ENCODE measurements around the gene ARHGAP31. TPM values are rescaled to one million over a fixed set of nuclear protein-coding genes. Genes with fewer than 3 reads are reported as not detected.

The ARHGAP31 gene
- total RNA-seq, 3 donors from 2014 or later (not counting 1 experiment from before 2014, with no cell fraction given): 4.1 to 8.4 (median 8.4) TPM

DNA sequence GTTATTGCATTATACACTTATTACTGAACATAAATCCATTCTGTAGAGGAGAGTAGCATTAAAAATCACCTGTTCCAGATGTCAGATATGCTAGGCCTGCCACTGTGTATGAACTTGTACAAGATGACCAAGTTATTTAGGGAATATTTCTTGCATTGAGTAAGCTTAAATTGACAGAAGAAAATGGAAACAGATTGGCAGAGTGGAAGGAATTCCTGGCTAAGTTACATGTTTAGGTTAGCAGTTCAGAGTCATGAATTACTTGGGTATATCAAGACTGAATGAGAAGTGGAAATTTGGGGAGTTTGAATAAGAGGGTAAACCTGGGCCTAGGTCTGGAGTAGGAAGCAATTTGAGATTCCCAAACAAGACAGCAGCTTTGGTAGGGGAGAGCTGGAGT lies 44.6 kb downstream of the ARHGAP31 start:
- Histone ChIP-seq H3K4me3 (ENCODE audit: low read length) (no peak overlapping the region), H3K9me3 (ENCODE audit: control insufficient read depth, insufficient read depth, low read length) (no peaks in the 10 kb centered on the region), H3K27me3 (ENCODE audit: control insufficient read depth, insufficient read depth, low read length) (no peaks in the 10 kb centered on the region), H3K4me1 (ENCODE audit: control insufficient read depth, insufficient read depth, low read length) (peaks cover 5% of the 10 kb centered on the region), H3K27ac (ENCODE audit: low read length) (no peak overlapping the region), H3K36me3 (ENCODE audit: control insufficient read depth, insufficient read depth, low read length) (no peaks in the 10 kb centered on the region)
- no peak for DNase-seq
- no peaks in the 10 kb centered on the region for H3K9me3 Mint-ChIP-seq
- ATAC-seq: no peak
- H3K27me3 Mint-ChIP-seq (ENCODE audit: low read depth in 2 of 2): peaks cover 0 to 2% of the 10 kb centered on the region in 2 donors
- H3K4me1 Mint-ChIP-seq: peaks cover 4 to 6% of the 10 kb centered on the region in 2 donors
- no peak overlapping the region for H3K4me3 Mint-ChIP-seq
- H3K27ac Mint-ChIP-seq: no peak overlapping the region
- TF ChIP-seq, protein P1, sequence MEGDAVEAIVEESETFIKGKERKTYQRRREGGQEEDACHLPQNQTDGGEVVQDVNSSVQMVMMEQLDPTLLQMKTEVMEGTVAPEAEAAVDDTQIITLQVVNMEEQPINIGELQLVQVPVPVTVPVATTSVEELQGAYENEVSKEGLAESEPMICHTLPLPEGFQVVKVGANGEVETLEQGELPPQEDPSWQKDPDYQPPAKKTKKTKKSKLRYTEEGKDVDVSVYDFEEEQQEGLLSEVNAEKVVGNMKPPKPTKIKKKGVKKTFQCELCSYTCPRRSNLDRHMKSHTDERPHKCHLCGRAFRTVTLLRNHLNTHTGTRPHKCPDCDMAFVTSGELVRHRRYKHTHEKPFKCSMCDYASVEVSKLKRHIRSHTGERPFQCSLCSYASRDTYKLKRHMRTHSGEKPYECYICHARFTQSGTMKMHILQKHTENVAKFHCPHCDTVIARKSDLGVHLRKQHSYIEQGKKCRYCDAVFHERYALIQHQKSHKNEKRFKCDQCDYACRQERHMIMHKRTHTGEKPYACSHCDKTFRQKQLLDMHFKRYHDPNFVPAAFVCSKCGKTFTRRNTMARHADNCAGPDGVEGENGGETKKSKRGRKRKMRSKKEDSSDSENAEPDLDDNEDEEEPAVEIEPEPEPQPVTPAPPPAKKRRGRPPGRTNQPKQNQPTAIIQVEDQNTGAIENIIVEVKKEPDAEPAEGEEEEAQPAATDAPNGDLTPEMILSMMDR (IDR thresholded peaks at IDR 0.05): no peak
- intact Hi-C loops (cut with micrococcal nuclease): no loop called here
- H3K36me3 Mint-ChIP-seq: no peaks in the 10 kb centered on the region

DNA sequence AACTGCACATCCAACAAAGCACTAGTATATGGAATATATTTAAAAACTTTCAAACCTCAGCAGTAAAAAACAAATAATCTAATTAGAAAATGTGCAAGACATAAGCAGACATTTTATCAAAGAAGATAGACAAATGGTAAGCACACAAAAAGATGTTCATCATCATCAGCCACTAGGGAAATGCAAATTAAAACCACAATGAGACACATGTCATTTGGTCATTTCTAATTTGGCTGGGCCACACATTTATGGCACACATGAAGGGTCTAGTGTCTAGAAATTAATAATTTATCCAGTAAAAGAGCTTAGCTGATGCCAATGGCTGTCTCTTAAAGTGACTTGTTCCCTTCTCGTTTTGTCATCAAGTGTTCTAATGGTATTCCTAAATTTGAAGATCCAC lies 45.8 kb downstream of the ARHGAP31 start:
- TF ChIP-seq, protein P1 (IDR thresholded peaks at IDR 0.05): no peak
- Mint-ChIP-seq H3K27ac (no peak overlapping the region), H3K36me3 (no peaks in the 10 kb centered on the region), H3K27me3 (ENCODE audit: low read depth in 2 of 2) (peaks cover 0 to 2% of the 10 kb centered on the region in 2 donors), H3K4me1 (peaks cover 4% of the 10 kb centered on the region in 2 donors), H3K9me3 (no peaks in the 10 kb centered on the region), H3K4me3 (no peak overlapping the region)
- peaks cover 6% of the 10 kb centered on the region for H3K4me1 ChIP-seq (ENCODE audit: control insufficient read depth, insufficient read depth, low read length)
- H3K4me3 ChIP-seq (ENCODE audit: low read length): no peak overlapping the region
- DNase-seq (no peak), ATAC-seq (no peak)
- H3K9me3 ChIP-seq (ENCODE audit: control insufficient read depth, insufficient read depth, low read length): no peaks in the 10 kb centered on the region
- 92% methylated on average over 1 of the region's 1 CpG for WGBS (ENCODE audit: insufficient coverage)
- H3K27me3 ChIP-seq (ENCODE audit: control insufficient read depth, insufficient read depth, low read length): no peaks in the 10 kb centered on the region
- H3K27ac ChIP-seq (ENCODE audit: low read length): no peak overlapping the region
- H3K36me3 ChIP-seq (ENCODE audit: control insufficient read depth, insufficient read depth, low read length): no peaks in the 10 kb centered on the region
- intact Hi-C loops (cut with micrococcal nuclease): no loop called here

DNA sequence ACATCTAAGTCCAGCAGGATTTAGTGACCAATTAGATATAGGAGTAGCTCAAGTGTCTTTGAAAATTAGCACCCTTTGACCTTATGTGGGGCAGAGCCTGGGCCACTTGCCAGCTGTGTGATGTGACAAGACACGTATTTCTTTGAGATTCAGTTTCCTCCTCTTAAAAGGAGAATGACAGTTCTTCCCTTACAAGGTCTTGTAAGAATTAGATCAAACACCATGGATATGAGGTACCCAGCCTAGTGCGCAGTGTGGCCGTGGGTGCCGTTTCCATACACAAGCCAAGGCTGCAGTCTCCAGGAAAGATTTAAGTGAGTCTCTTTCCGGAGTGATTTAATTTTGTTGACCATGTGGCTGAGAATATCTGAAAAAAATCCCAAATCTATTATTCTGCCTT lies 46.3 kb downstream of the ARHGAP31 start:
- no peak overlapping the region for H3K27ac Mint-ChIP-seq
- intact Hi-C loops (cut with micrococcal nuclease): no loop called here
- no peak for ATAC-seq
- H3K4me3 ChIP-seq (ENCODE audit: low read length): no peak overlapping the region
- no peaks in the 10 kb centered on the region for H3K27me3 ChIP-seq (ENCODE audit: control insufficient read depth, insufficient read depth, low read length)
- no peaks in the 10 kb centered on the region for H3K4me1 Mint-ChIP-seq
- no peak overlapping the region for H3K4me3 Mint-ChIP-seq
- TF ChIP-seq, protein P1 (IDR thresholded peaks at IDR 0.05): no peak
- no peaks in the 10 kb centered on the region for H3K36me3 ChIP-seq (ENCODE audit: control insufficient read depth, insufficient read depth, low read length)
- peaks cover 6% of the 10 kb centered on the region for H3K4me1 ChIP-seq (ENCODE audit: control insufficient read depth, insufficient read depth, low read length)
- no peaks in the 10 kb centered on the region for H3K9me3 ChIP-seq (ENCODE audit: control insufficient read depth, insufficient read depth, low read length)
- no peaks in the 10 kb centered on the region for H3K9me3 Mint-ChIP-seq
- H3K27me3 Mint-ChIP-seq (ENCODE audit: low read depth in 2 of 2): no peaks in the 10 kb centered on the region
- H3K36me3 Mint-ChIP-seq: no peaks in the 10 kb centered on the region
- H3K27ac ChIP-seq (ENCODE audit: low read length): no peak overlapping the region
- WGBS (ENCODE audit: insufficient coverage): 91% methylated on average over 5 of the region's 5 CpGs
- no peak for DNase-seq

DNA sequence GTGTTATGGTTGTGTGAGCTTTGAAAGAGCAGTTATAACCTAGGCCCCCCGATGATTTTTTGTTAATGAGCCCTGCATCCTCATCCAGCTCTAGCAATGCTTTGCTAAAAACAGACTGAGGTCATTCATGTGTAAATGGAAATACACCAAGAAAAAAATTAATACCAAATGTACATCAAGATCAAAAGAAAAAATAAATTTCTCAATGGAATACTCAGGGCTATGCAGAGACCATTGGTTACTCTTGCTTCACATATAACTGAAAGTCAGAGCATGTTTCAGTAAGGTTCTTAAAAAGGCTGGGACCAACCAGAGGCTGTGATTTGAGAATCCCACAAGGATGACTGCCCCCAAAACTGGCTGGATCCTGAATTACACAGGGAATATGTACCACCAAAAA lies 48.0 kb downstream of the ARHGAP31 start:
- no peak overlapping the region for H3K27ac Mint-ChIP-seq

More for the DNA sequence above, 48.0 kb downstream of the ARHGAP31 start:
- Histone ChIP-seq H3K4me1 (ENCODE audit: control insufficient read depth, insufficient read depth, low read length) (peaks cover 6% of the 10 kb centered on the region), H3K27me3 (ENCODE audit: control insufficient read depth, insufficient read depth, low read length) (no peaks in the 10 kb centered on the region), H3K4me3 (ENCODE audit: low read length) (no peak overlapping the region), H3K36me3 (ENCODE audit: control insufficient read depth, insufficient read depth, low read length) (no peaks in the 10 kb centered on the region), H3K9me3 (ENCODE audit: control insufficient read depth, insufficient read depth, low read length) (no peaks in the 10 kb centered on the region), H3K27ac (ENCODE audit: low read length) (no peak overlapping the region)
- DNase-seq: no peak
- 90% methylated on average over 1 of the region's 1 CpG for WGBS (ENCODE audit: insufficient coverage)
- no peak overlapping the region for H3K4me3 Mint-ChIP-seq
- intact Hi-C loops (cut with micrococcal nuclease): no loop called here
- H3K4me1 Mint-ChIP-seq: no peaks in the 10 kb centered on the region
- H3K27me3 Mint-ChIP-seq (ENCODE audit: low read depth in 2 of 2): no peaks in the 10 kb centered on the region
- ATAC-seq: no peak
- H3K36me3 Mint-ChIP-seq: no peaks in the 10 kb centered on the region
- H3K9me3 Mint-ChIP-seq: no peaks in the 10 kb centered on the region
- TF ChIP-seq, protein P1 (IDR thresholded peaks at IDR 0.05): no peak

Data from natural killer cell (primary cell).